GM12878 (cell line): ENCODE measurements around the gene EHD2.
"Not testable (repeated sequence)": the region's sequence is repeated elsewhere in the genome, so short reads cannot be mapped to it uniquely, and the experiment has no call there.

ENCODE experiments used
- ATF2 ChIP-seq: IDR thresholded peaks from 2 replicates; pipeline ENCODE4 v1.6.1; 2012; ENCODE audit warnings: low read length, inconsistent platforms
- RAD21 ChIP-seq: IDR thresholded peaks from 2 replicates; pipeline ENCODE4 v1.6.1; 2011; ENCODE audit warnings: mild to moderate bottlenecking, low read depth, low read length, moderate library complexity; ENCODE audit not compliant: insufficient read depth
- SMARCA5 ChIP-seq: fragments of 450-650 bp; IDR thresholded peaks from 2 replicates; pipeline ENCODE4 v1.6.1; 2017; ENCODE audit warnings: mild to moderate bottlenecking
- ZBTB11 ChIP-seq: fragments of 450-650 bp; formaldehyde crosslinking; IDR thresholded peaks from 2 replicates; pipeline ENCODE4 v1.5.0; 2022; ENCODE audit warnings: mild to moderate bottlenecking, missing genetic modification characterization
- TF ChIP-seq, protein P1 (sequence below), 3 experiments: IDR thresholded peaks in 2 of 3; conservative IDR thresholded peaks in 1 of 3; 2 replicates each; pipeline ENCODE4 v1.5.1; 2011; ENCODE audit warnings: low read depth in 3 of 3, low read length in 3 of 3, mild to moderate bottlenecking in 3 of 3, control low read depth in 2 of 3, moderate library complexity in 2 of 3, inconsistent platforms in 1 of 3, mixed read lengths in 1 of 3; ENCODE audit not compliant: control insufficient read depth in 2 of 3, insufficient read depth in 1 of 3; ENCODE audit errors: extremely low read depth in 1 of 3
- TF ChIP-seq, protein P2 (sequence below): fragments of 450-650 bp; IDR thresholded peaks from 2 replicates; pipeline ENCODE4 v1.6.1; 2017; ENCODE audit warnings: mild to moderate bottlenecking, moderate library complexity
- TF ChIP-seq, protein P3 (sequence below): fragments of 450-650 bp; IDR thresholded peaks from 2 replicates; pipeline ENCODE4 v1.6.1; 2016; ENCODE audit warnings: mild to moderate bottlenecking, moderate library complexity, borderline replicate concordance

DNA sequence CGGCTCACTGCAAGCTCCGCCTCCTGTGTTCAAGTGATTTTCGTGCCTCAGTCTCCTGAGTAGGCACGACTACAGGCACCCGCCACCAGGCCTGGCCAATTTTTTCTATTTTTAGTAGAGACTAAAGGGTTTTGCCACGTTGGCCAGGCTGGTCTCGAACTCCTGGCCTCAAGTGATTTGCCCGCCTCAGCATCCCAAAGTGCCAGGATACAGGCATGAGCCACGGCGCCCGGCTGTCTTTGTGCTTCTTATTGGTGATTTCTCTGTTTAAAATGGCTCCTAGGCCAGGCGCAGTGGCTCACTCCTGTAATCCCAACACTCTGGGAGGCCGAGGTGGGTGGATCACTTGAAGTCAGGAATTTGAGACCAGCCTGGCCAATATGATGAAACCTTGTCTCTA is 44.7 kb upstream of the EHD2 start:
- TF ChIP-seq, protein P1, sequence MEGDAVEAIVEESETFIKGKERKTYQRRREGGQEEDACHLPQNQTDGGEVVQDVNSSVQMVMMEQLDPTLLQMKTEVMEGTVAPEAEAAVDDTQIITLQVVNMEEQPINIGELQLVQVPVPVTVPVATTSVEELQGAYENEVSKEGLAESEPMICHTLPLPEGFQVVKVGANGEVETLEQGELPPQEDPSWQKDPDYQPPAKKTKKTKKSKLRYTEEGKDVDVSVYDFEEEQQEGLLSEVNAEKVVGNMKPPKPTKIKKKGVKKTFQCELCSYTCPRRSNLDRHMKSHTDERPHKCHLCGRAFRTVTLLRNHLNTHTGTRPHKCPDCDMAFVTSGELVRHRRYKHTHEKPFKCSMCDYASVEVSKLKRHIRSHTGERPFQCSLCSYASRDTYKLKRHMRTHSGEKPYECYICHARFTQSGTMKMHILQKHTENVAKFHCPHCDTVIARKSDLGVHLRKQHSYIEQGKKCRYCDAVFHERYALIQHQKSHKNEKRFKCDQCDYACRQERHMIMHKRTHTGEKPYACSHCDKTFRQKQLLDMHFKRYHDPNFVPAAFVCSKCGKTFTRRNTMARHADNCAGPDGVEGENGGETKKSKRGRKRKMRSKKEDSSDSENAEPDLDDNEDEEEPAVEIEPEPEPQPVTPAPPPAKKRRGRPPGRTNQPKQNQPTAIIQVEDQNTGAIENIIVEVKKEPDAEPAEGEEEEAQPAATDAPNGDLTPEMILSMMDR (IDR thresholded peaks at IDR 0.05 in 2 of 3, conservative IDR thresholded peaks at IDR 0.05 in 1 of 3; ENCODE audit: control insufficient read depth in 2 of 3, extremely low read depth in 1 of 3, insufficient read depth in 1 of 3, low read depth in 3 of 3, low read length in 3 of 3) = not testable (repeated sequence)
- TF ChIP-seq, protein P2, sequence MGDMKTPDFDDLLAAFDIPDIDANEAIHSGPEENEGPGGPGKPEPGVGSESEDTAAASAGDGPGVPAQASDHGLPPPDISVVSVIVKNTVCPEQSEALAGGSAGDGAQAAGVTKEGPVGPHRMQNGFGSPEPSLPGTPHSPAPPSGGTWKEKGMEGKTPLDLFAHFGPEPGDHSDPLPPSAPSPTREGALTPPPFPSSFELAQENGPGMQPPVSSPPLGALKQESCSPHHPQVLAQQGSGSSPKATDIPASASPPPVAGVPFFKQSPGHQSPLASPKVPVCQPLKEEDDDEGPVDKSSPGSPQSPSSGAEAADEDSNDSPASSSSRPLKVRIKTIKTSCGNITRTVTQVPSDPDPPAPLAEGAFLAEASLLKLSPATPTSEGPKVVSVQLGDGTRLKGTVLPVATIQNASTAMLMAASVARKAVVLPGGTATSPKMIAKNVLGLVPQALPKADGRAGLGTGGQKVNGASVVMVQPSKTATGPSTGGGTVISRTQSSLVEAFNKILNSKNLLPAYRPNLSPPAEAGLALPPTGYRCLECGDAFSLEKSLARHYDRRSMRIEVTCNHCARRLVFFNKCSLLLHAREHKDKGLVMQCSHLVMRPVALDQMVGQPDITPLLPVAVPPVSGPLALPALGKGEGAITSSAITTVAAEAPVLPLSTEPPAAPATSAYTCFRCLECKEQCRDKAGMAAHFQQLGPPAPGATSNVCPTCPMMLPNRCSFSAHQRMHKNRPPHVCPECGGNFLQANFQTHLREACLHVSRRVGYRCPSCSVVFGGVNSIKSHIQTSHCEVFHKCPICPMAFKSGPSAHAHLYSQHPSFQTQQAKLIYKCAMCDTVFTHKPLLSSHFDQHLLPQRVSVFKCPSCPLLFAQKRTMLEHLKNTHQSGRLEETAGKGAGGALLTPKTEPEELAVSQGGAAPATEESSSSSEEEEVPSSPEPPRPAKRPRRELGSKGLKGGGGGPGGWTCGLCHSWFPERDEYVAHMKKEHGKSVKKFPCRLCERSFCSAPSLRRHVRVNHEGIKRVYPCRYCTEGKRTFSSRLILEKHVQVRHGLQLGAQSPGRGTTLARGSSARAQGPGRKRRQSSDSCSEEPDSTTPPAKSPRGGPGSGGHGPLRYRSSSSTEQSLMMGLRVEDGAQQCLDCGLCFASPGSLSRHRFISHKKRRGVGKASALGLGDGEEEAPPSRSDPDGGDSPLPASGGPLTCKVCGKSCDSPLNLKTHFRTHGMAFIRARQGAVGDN = not testable (repeated sequence)
- TF ChIP-seq ATF2; SMARCA5; RAD21; ZBTB11 (CRISPR knock-in tag): not testable (repeated sequence)
- TF ChIP-seq, protein P3, sequence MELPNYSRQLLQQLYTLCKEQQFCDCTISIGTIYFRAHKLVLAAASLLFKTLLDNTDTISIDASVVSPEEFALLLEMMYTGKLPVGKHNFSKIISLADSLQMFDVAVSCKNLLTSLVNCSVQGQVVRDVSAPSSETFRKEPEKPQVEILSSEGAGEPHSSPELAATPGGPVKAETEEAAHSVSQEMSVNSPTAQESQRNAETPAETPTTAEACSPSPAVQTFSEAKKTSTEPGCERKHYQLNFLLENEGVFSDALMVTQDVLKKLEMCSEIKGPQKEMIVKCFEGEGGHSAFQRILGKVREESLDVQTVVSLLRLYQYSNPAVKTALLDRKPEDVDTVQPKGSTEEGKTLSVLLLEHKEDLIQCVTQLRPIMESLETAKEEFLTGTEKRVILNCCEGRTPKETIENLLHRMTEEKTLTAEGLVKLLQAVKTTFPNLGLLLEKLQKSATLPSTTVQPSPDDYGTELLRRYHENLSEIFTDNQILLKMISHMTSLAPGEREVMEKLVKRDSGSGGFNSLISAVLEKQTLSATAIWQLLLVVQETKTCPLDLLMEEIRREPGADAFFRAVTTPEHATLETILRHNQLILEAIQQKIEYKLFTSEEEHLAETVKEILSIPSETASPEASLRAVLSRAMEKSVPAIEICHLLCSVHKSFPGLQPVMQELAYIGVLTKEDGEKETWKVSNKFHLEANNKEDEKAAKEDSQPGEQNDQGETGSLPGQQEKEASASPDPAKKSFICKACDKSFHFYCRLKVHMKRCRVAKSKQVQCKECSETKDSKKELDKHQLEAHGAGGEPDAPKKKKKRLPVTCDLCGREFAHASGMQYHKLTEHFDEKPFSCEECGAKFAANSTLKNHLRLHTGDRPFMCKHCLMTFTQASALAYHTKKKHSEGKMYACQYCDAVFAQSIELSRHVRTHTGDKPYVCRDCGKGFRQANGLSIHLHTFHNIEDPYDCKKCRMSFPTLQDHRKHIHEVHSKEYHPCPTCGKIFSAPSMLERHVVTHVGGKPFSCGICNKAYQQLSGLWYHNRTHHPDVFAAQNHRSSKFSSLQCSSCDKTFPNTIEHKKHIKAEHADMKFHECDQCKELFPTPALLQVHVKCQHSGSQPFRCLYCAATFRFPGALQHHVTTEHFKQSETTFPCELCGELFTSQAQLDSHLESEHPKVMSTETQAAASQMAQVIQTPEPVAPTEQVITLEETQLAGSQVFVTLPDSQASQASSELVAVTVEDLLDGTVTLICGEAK = not testable (repeated sequence)
